ENCODE results near the gene F11.
"Not testable (repeated sequence)": the region's sequence is repeated elsewhere in the genome, so short reads cannot be mapped to it uniquely, and the experiment has no call there.

The F11 gene

GRCh38 chr4:186265683-186266652 is at the start of gene F11:
TSS of gene F11 (plus strand) at chr4:186266189. CDS start at chr4:186267137, 948 bp downstream.
- DNase-seq: no peak

GRCh38 chr4:186216465-186217024 is 49.4 kb upstream of the F11 start:
- no peak for DNase-seq

- no peak for DNase-seq
Observed at GRCh38 chr4:186217733-186218293, 48.2 kb upstream of the F11 start.

GRCh38 chr4:186221624-186222023 is 44.4 kb upstream of the F11 start:
- no peak for DNase-seq

GRCh38 chr4:186225848-186226247 is 40.1 kb upstream of the F11 start:
- no peak for DNase-seq

- no peak for DNase-seq
Observed at GRCh38 chr4:186226521-186227189, 39.3 kb upstream of the F11 start.

- DNase-seq: no peak
Observed at GRCh38 chr4:186227221-186227620, 38.8 kb upstream of the F11 start, which contains the start of gene KLKB1. TSS of gene KLKB1 (plus strand) at chr4:186227507. CDS start at chr4:186228196, 689 bp downstream.

- DNase-seq: no peak
Observed at GRCh38 chr4:186227744-186228513, 38.1 kb upstream of the F11 start.

- no peak for DNase-seq
Observed at GRCh38 chr4:186228514-186228894, 37.5 kb upstream of the F11 start.

GRCh38 chr4:186234367-186234766 is 31.6 kb upstream of the F11 start:
- no peak for DNase-seq

GRCh38 chr4:186236126-186236525 is 29.9 kb upstream of the F11 start:
- DNase-seq: no peak

- DNase-seq: no peak
Observed at GRCh38 chr4:186240452-186240847, 25.5 kb upstream of the F11 start.

- DNase-seq: no peak
Observed at GRCh38 chr4:186240848-186241491, 25.0 kb upstream of the F11 start.

GRCh38 chr4:186241616-186242015 is 24.4 kb upstream of the F11 start:
- no peak for DNase-seq

- DNase-seq: not testable (repeated sequence)
Observed at GRCh38 chr4:186242031-186242430, 24.0 kb upstream of the F11 start.

- no peak for DNase-seq
Observed at GRCh38 chr4:186243331-186243730, 22.7 kb upstream of the F11 start.

- DNase-seq: no peak
Observed at GRCh38 chr4:186244835-186245234, 21.2 kb upstream of the F11 start.

GRCh38 chr4:186247062-186247752 is 18.8 kb upstream of the F11 start:
- not testable (repeated sequence) for DNase-seq

GRCh38 chr4:186248643-186249042 is 17.3 kb upstream of the F11 start:
- DNase-seq: no peak

- DNase-seq: no peak
Observed at GRCh38 chr4:186249785-186250754, 15.9 kb upstream of the F11 start.

Measured in stimulated activated CD4-positive, alpha-beta T cell treated with anti-CD3 and anti-CD28 coated beads, Interleukin-2, amount 100 ng/mL, for 24 hours (primary cell).